Measurements from ENCODE around the gene POLA1.
A peak's percentile ranks its signal among the peaks of the same experiment; 100 is the strongest.
"Not testable (repeated sequence)": the region's sequence is repeated elsewhere in the genome, so short reads cannot be mapped to it uniquely, and the experiment has no call there.

The POLA1 gene, protein sequence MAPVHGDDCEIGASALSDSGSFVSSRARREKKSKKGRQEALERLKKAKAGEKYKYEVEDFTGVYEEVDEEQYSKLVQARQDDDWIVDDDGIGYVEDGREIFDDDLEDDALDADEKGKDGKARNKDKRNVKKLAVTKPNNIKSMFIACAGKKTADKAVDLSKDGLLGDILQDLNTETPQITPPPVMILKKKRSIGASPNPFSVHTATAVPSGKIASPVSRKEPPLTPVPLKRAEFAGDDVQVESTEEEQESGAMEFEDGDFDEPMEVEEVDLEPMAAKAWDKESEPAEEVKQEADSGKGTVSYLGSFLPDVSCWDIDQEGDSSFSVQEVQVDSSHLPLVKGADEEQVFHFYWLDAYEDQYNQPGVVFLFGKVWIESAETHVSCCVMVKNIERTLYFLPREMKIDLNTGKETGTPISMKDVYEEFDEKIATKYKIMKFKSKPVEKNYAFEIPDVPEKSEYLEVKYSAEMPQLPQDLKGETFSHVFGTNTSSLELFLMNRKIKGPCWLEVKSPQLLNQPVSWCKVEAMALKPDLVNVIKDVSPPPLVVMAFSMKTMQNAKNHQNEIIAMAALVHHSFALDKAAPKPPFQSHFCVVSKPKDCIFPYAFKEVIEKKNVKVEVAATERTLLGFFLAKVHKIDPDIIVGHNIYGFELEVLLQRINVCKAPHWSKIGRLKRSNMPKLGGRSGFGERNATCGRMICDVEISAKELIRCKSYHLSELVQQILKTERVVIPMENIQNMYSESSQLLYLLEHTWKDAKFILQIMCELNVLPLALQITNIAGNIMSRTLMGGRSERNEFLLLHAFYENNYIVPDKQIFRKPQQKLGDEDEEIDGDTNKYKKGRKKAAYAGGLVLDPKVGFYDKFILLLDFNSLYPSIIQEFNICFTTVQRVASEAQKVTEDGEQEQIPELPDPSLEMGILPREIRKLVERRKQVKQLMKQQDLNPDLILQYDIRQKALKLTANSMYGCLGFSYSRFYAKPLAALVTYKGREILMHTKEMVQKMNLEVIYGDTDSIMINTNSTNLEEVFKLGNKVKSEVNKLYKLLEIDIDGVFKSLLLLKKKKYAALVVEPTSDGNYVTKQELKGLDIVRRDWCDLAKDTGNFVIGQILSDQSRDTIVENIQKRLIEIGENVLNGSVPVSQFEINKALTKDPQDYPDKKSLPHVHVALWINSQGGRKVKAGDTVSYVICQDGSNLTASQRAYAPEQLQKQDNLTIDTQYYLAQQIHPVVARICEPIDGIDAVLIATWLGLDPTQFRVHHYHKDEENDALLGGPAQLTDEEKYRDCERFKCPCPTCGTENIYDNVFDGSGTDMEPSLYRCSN (N-terminal part only)

DNA sequence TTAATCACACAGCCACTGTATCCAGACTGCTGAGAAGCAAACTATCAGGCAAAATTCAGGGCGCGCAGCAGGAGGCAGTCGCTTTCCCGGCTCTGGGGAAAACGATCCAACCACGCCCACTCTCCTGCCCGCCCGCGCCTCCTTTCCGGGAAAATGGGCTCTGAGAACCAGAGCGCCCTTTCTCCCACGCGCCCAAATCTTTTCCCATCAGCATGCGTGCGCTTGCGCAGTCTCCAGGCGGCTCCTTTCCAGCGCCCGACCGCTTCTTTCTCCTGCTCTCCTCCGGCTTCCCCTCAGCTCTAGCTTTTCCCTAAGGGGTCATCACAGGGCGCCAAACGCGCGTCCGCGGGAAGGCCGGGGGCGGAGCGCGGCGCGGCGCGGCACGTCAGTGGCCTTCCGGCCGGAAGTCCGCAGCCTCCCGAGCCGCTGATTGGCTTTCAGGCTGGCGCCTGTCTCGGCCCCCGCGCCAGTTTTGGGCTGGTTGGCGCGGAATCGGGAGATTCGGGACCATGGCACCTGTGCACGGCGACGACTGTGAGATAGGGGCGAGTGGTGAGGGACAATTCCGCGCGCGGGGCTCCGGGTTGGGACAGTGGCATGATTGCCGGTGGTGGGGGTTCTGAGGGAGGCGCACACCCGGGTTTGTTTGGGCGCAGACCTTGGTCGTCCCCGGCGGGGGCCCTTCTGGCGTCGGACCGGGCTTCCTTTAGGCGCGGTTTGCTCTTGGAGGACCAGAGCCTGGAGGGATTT is at the start of gene POLA1:
POLA1 (plus strand) TSS at position 466 of the 750 bp plus-strand sequence; CDS start at position 510, 44 bp downstream.
- peak; percentile 78 to 82 for DNase-seq

DNA sequence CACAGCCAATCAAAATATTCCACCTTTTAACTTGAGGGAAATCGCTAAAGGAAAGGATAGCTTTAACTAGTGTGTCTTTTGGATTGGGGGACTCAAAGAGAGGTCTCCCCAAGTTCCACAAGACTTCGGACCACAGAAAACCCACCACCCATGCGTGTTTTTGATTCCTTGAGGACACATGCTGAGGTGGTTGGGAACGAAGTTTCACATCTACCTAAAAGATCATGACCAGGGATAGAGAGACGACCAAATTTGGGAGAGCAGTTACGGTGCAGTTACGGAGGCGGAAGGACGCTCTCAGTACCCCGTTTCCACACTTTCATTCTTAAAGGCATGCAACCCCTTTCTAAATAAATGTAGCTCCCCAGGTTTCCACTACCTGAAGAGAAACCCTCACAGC is 47.7 kb upstream of the POLA1 start:
- no peak for DNase-seq

DNA sequence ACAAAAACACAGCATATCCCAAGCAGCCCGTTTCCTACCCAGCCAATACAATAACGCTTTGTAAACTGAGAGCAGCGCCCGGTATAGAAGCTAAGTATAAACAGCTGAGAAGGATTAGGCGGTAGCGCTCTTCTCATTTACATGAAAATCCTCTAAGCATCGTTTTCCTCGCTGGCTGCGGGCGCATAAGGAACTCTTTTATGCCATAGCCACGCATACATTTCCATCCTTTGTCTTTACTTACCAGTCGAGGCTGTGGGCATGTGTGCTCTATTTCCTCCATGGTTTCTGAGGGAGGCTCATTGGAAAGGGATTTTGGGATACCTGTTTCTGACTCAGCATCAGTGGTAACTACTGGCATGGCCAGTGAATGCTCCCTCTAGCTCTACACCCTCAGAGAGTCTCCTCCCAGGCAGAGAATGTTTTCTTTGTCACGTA is 47.0 kb upstream of the POLA1 start:
- no peak for DNase-seq

DNA sequence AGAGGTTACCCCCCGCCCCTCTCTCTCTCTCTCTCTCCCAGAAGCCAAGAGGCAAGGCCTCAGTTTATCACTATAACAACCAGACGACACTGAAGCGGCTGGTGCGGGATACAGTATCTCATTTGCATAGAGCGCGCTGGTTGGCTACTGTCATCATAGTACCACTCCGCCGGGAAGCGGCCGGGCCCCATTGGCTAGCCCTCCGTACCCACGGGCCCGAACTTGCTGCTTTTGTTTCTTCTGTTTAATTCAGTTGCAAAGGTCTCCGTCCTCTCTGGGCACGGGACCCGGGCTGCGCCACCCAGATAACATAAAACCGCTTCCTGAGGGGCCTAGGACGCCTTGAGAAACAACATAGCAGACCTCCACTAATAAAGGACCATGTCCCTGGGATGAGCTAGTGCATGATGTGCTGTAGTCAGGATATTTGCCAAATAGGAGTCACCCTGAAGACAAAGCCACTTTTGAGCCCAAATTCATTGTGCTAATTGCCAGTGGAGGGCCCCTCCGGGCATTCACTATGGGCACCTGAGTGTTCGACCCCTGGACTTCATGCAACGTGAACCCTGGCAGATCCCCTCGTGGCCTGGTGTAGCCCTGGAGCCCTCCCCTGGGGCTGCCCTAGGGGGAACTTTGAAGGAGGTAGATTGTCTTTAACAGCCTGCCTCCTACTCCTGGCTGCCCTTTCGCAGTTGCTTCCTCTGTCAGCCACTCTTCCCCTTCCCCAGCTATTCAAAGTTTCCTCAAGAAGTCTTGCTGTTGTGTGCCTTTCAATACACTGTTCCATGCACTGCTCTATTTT is 46.3 kb upstream of the POLA1 start, which contains the start of gene PCYT1B:
PCYT1B (minus strand) TSS at position 91 of the 802 bp plus-strand sequence. CDS start 242 bp downstream, outside the sequence.
- peak; percentile 60 to 64 for DNase-seq

DNA sequence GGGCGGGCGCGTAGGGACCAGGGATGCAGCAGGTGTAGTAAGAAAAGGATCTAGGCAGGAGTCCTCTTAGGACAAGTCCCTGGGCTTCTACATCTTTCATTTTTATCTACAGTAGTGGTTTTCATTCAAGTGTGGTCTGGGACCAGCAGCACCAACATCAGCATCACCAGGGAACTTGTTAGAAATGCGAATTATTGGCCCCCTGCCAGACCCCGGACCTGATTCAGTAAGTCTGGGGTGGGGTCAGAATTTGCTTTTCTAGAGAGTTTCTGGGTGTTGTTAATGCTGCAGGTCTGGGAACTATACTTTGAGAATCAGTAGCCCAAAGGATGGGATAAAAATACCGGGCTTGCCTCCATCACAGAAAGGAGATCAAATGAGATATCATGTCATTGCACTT is 45.2 kb upstream of the POLA1 start:
- DNase-seq, result no peak

DNA sequence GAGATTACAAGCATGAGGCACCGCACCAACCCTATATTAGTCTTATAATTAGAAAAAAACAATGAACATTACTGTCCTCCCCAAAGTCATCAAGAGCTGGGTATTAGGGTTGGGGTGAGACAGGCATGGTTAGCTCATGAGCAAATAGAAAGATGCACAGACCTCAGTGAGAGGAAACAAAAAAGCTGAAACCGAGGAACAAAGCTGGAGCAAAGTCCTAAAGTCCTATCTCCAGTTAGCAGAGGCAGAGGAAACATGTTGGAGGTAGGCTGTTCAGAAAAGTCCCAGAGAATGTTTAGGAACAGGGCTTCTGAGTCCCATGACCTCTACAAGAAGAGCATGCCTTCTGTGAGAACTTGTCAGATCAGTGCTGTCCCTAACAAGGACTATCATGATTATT is 41.9 kb upstream of the POLA1 start:
- DNase-seq, result no peak

DNA sequence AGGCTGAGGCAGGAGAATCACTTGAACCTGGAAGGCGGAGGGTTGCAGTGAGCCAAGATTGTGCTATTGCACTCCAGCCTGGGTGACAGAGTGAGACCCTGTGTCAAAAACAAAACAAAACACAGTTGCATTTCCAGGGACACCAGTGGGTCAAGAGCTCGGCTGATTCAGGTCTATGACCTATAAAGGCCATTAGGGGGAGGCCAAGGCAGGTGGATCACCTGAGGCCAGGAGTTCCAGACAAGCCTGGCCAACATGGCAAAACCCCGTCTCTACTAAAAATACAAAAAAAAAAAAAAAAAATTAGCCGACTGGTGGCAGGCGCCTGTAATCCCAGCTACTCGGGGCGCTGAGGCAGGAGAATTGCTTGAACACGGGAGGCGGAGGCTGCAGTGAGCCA is 38.0 kb upstream of the POLA1 start:
- not testable (repeated sequence) for DNase-seq

DNA sequence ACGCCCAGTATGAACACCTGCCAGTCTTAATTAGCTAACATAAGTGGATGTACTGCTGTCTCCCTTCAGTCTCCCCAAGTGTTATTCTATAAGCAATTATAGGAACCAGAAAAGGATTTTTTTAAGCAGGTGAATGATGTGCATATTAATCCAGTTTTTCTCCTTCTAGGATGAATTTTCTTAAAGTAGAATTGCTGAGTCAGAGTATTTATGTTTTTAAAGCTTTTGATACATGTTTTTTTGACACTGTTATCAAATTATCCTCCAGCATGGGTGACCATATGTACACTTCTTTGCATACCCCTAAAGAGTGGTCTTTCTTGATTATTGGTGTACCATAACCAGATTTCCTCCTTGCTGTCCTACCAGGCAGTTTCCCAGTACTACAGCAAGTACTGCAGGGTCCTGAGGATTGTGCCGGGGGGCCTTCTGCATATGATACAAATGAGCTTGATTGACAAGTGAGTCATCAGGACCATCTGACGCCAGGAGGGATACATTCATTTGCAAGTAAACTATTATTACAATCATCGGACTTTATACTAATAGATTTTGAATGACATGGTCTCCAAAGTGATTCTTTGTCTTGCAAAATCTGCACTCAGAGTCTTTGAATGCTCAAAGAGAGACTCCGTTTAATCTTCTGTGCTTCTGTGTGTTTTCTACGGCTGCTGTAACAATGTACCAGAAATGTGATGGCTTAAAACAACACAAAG is 35.9 kb upstream of the POLA1 start:
- no peak for DNase-seq

DNA sequence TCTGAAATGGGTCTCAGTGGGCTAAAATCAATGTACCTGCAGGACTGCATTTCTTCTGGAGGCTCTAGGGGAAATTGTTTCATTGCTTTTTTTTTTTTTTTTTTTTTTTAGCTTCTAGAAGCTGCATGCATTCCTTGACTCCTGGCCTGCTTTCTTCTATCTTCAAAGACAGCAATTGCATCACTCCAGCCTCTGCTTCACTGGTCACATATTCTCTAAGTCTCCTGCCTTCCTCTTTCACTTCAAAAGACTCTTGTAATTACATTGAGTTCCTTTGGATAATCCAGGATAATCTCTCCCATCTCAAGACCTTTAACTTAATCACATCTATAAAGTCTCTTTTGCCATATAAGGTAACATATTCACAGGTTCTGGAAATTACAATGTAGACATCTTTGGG is 35.3 kb upstream of the POLA1 start:
- no peak for DNase-seq

DNA sequence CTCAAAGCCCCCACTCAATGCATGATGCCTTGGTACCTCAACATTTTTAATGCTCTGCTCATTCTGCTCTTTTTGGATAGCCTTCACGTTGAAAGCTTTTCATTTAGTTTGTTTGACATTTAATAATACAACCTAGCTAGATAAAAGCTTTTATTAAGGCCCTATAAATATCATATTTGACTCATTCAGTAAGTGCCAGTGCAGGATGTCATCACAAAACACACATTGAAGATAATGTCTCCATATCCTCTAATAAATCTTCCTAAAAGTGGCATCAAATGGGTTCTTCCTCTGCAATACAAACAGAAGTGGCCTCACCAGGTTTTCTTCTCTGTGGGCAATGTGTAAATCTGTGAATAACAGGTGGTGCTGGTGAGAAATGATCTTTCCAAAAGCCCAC is 34.6 kb upstream of the POLA1 start:
- DNase-seq, result no peak

DNA sequence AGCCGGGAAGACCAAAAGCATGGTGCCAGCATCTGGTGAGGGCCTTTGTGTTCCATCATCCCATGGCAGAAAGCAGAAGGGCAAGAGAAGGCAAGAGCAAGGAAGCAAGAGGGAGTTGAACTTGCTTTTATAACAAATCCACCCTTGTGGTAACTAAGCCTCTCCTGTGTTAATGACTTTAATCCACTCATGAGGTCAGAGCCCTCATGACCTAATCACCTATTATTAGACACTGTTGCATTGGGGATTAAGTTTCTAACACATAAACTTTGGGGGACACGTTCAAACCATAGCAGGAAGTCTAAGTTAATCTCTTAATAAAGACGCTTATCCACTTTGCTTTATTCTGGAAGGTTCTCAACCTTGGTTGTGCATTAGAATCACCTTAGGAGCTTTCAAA is 34.1 kb upstream of the POLA1 start:
- no peak for DNase-seq

DNA sequence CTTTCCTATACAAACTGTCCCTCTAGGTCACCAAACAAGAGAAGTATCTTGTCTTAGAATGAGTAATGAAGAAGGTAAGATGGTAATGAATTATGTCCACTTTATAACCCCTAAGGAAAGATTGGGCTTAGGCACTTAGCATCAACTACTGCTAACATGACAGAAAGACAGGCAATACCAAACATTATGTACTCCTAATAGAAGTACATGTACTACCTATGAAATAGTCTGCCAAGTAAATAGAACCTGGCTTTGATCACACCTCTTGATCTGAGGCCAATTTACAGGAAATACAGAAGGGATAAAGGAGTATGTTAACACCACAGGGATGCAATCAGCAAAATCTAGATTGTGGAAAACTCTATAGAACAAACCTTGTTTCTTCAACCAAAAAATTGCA is 32.4 kb upstream of the POLA1 start:
- DNase-seq, result no peak

DNA sequence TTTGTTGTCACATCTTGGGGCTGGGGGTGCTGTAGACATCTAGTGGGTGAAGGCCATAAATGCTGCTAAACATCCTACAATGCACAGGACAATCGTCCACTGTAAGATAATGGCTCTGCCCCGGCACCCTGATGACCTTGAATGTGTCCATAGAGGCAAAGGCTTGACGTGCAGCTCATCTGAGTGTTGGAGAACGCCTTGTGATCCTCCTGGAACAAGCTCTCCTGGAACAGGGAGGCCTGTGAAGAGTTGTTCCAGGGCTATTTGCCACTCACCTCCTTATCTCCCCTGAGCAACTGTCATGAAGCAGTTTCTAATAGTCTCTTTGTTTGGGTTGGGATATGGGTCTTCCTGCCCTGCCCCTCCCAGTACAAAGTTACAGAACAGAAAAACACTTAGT is 31.4 kb upstream of the POLA1 start:
- DNase-seq, result no peak

DNA sequence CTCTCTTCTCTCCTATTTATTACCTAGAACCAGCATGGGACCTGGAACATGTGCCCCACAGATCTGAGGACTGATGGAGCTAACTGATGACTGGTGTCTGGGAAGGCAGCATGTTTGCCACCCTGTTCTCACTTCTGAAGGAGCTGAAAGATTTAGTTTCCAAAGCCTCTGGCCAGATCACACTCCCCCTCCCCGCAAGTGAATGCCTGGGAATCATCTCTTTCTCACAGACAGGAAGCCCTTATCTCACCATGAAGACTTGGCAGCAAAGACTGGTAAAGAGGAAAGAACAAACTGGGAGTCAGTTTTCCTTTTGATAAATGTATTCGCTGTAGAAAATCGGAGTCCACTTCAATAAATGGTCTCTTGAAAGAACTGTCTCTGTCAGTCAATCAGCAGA is 25.6 kb upstream of the POLA1 start:
- no peak for DNase-seq

DNA sequence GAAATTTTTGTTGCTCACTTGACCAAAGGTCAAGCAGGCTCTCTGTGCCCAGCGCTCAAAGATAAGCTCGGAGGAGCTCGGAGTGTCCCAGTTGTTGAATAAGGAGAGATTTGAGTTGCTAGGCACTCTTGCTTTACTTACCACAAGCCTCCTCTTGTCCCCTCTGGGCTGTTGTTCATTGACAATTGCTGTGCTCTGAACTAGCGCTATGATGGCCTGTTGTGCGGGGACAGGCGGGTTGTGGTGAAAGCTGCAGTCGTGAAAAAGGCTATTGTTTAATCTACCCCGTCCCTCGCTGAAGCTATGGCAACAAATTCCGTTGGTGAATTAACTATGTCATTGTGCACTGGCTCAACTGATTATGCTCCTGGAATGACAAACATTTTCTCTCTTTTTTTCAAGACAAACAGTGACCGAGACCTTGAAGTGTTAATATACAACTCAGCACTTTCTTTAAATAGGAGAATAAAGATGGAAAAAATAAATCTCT is 21.0 kb upstream of the POLA1 start:
- no peak for DNase-seq

DNA sequence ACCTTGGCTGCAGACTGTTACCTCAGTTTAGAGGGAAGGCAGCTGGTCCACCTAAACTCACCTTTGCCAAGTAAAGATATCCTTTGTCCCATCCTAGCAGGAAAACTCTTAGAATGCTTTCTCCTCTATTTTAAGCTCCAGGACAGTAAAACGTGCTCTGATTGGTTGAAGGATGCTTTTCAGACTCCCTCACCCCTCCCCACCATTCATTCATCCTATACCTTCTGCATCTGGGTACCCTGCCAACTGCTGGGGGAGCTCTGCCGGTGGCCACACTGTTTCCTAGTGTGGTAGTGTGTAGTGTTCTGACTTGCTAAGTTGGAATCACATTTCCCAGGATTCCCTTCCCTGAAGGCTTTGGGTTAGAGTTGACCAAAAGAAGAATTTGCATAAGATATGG is 20.3 kb upstream of the POLA1 start:
- DNase-seq, result no peak

DNA sequence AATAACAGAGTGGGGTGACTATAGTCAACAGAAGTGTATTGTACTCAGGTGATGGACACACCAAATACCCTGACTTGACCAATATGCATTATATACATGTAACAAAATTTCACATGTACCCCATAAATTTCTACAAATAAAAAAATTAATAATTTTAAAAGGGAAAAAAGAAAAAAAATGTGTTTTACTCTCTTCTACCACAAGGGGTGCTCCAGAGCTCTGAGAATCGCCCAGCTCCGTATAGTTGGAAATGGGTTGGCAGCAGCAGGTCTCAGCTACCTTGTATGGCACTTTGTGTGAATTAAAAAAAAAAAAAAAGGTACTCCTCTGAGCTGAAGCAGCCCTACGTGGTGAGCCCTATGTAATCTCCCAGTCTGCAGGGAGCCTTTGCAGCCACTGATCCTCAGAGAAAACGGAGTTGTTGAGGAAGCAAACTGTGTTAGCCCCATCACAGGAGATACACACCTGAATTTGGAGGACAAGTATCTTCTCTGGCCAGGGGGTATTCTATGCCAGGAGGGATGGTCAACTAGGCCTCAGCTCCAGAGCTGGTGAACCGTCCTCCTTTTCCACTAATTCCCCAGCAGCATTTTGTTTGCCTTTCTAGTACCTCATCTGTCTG is 17.2 kb upstream of the POLA1 start:
- no peak for DNase-seq

DNA sequence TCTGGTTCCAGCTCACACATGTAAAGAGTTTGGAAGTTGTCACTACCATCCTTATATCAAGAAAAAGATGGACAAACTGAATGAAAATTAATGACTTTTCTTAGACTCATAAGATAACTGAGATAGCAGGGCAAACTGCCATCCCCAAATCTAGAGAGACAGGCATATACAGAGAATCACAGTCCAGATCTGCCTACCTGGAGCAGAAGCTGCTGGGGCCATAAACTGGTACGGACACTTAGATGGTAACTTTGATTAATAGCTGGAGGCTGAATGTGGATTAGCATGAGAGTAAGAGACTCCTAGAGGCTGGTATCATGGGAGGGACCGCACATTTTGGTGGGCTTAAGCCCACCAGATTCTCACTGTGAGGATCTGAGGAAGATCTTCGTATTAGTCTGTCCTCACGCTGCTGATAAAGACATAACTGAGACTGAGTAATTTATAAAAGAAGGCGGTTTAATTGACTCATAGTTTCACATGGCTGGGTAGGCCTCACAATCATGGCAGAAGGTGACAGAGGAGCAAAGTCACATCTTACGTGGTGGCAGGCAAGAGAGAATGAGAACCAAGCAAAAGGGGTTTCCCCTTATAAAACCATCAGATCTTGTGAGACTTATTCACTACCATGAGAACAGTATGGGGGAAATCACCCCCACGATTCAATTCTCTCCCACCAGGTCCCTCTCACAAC is 10.8 kb upstream of the POLA1 start:
- DNase-seq, result no peak

DNA sequence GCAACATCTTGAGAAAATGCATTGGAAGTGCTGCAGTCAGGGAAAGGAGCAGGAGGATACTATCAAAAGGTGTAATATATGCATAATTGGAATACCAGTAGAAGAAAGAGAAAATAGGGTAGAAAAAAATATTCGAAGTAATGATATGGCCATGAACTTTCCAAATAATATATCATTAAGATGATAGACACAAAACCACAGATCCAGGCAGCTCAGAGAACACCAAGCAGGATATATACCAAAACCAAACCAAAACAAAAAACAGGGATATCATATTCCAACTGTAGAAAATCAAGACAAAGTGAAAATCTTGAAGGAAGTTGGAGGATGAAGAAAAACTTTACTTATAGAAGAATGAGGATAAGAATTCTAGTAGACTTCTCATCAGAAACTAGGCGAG is 9.7 kb upstream of the POLA1 start:
- no peak for DNase-seq
